ENCODE results near the gene CCDC197. TPM values are rescaled to one million over a fixed set of nuclear protein-coding genes. Genes with fewer than 3 reads are reported as not detected.

Gene CCDC197
- total RNA-seq, 2 donors from 2014 or later = not detected

DNA sequence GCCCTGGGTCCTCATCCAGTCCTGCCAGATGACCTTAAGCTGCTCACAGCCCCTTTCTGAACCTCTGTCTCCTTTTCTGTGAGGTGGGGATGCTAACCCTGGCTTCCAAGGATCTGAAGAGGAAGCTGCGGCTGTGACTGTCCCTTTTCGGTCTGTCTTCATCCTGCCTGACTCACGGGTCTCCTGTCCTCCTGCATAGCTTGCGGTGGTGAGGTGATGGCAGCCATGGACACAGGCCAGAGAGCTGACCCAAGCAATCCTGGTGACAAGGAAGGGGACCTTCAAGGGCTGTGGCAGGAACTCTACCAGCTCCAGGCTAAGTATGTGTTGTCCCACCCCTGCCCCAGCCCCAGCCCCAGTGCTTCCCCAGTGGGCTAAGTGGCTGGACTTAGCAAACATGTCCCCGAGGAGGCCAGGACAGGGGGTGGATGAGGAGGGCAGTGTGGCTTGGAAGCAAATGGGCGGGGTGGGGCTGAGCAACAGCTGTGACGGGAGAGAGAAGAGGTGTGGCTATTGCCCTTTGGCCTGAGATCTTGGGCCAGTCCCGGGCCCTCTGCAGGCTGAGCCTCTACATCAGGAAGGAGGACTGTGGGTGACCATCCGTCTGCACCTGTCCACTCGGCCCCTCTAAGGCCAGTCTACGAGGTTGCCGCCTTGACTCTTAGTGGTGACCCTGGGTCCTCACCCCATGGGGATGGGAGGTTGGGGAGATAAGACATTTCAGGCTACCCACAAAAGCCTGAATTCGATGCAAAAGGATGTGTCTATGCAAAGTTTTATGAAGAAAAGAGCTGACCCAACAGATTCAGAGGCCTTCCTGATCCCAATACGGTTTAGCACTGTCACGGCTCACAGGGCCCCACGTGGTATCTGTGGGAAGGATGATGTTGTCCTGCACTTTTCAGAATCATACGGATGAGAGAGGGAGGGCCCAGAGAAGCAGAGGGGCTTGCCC, 1.1 kb downstream of the CCDC197 start:
- H3K9me3 ChIP-seq = no peaks in the 10 kb centered on the region
- 75 to 85% methylated on average over 10 to 16 of the region's 17 CpGs for WGBS, 2 donors
- ATAC-seq (no peak), DNase-seq (no peak)
- no peaks in the 10 kb centered on the region for H3K4me1 ChIP-seq
- no peak overlapping the region for H3K4me3 ChIP-seq
- no peaks in the 10 kb centered on the region for H3K27me3 ChIP-seq
- H3K27ac ChIP-seq = no peak overlapping the region
- TF ChIP-seq POLR2A (IDR thresholded peaks at IDR 0.05) (no peak), CTCF (IDR thresholded peaks at IDR 0.05) (no peak)
- no peaks in the 10 kb centered on the region for H3K36me3 ChIP-seq (replicated peaks in 1 of 2; ENCODE audit: insufficient read depth in 1 of 2, low read depth in 2 of 2)
- intact Hi-C loops (cut with DNase I) = no loop called here

- whole genome bisulfite sequencing, 2 donors = 77 to 82% methylated on average over 2 to 7 of the region's 7 CpGs
- ATAC-seq (no peak), DNase-seq (no peak)
- no peak for TF ChIP-seq POLR2A (IDR thresholded peaks at IDR 0.05)
- TF ChIP-seq CTCF (IDR thresholded peaks at IDR 0.05) = no peak
- Histone ChIP-seq H3K27me3 (no peaks in the 10 kb centered on the region), H3K27ac (no peak overlapping the region), H3K9me3 (no peaks in the 10 kb centered on the region), H3K4me3 (no peak overlapping the region), H3K36me3 (replicated peaks in 1 of 2; ENCODE audit: insufficient read depth in 1 of 2, low read depth in 2 of 2) (no peaks in the 10 kb centered on the region), H3K4me1 (no peaks in the 10 kb centered on the region)
- intact Hi-C loops (cut with DNase I) = no loop called here
Observed at GRCh38 chr14:93998871-93999403, 1.8 kb downstream of the CCDC197 start.

GRCh38 chr14:93999573-93999972, 2.5 kb downstream of the CCDC197 start:
- no peaks in the 10 kb centered on the region for H3K27me3 ChIP-seq
- no peaks in the 10 kb centered on the region for H3K36me3 ChIP-seq (replicated peaks in 1 of 2; ENCODE audit: insufficient read depth in 1 of 2, low read depth in 2 of 2)
- H3K27ac ChIP-seq = no peak overlapping the region
- no peak for DNase-seq
- ATAC-seq = no peak
- H3K9me3 ChIP-seq = no peaks in the 10 kb centered on the region
- no peaks in the 10 kb centered on the region for H3K4me1 ChIP-seq
- WGBS, 2 donors = 63 to 69% methylated on average over 3 to 8 of the region's 8 CpGs
- H3K4me3 ChIP-seq = no peak overlapping the region
- intact Hi-C loops (cut with DNase I) = no loop called here
- TF ChIP-seq POLR2A (IDR thresholded peaks at IDR 0.05) (no peak), CTCF (IDR thresholded peaks at IDR 0.05) (no peak)

DNA sequence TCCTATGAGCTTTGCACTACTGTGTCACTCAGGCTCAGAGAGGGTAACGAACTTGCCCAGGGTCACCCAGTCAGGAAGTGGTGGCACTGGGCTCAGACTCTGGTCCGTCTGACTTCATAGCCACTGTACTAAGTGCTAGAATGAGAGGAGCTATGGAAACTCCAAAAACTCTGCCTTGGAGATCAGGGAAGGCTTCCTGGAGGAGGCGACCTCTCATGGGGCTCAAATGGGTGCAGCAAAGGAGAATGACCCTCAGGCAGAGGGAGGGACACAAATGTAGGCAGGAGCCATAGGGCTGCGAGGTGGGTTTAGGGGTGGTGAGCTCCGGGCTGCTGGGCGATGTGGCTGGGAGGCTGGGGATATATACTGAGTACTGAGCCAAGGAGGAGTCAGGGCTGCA, 3.2 kb downstream of the CCDC197 start:
- Histone ChIP-seq H3K27ac (no peak overlapping the region), H3K27me3 (no peaks in the 10 kb centered on the region), H3K4me1 (no peaks in the 10 kb centered on the region), H3K9me3 (no peaks in the 10 kb centered on the region), H3K36me3 (replicated peaks in 1 of 2; ENCODE audit: insufficient read depth in 1 of 2, low read depth in 2 of 2) (no peaks in the 10 kb centered on the region), H3K4me3 (no peak overlapping the region)
- intact Hi-C loops (cut with DNase I) = loop anchor here (5.0 kb wide), 1 partner anchor 63 kb away; no protein-coding TSS in a partner anchor
- DNase-seq = no peak
- TF ChIP-seq CTCF (IDR thresholded peaks at IDR 0.05) = no peak
- no peak for TF ChIP-seq POLR2A (IDR thresholded peaks at IDR 0.05)
- 84 to 85% methylated on average over 6 of the region's 6 CpGs for WGBS, 2 donors
- ATAC-seq = no peak

Data from body of pancreas (tissue), 4 donors.